D721Med (cell line): ENCODE measurements around the gene CREBL2.
"Not testable (repeated sequence)": the region's sequence is repeated elsewhere in the genome, so short reads cannot be mapped to it uniquely, and the experiment has no call there.

ENCODE experiments used
- DNase-seq: peaks from one replicate; pipeline ENCODE4 v3.0.0; 2011; ENCODE audit warnings: low spot score; ENCODE audit not compliant: insufficient read length
- FAIRE-seq: peaks from 2 replicates; lab custom pipeline; 2011; peaks lifted over from hg19 to GRCh38; lab: Jason Lieb, UNC
- TF ChIP-seq, protein P1 (sequence below): IDR thresholded peaks from 2 replicates; pipeline ENCODE4 v1.5.1; 2012; ENCODE audit warnings: mild to moderate bottlenecking, control low read depth; ENCODE audit not compliant: insufficient read depth; ENCODE audit errors: missing control alignments

Gene CREBL2

DNA sequence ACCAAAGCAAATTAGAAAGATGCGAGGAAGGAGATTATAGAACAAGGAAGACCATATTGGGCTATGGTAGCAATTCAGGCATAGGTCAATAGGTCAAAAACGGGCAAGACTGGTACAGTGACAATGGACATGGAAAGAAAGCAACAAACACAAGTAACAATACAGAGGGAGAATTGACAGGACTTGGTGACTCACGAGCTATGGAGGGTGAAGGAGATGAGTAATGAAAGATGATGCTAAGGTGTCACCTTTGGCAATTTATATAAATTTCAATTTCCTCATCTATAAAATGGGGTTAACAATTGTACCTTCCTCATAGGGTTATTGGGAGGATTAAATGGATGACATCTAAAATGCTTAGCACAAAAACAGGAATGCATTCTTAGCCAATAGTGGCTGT lies 33.9 kb upstream of the CREBL2 start:
- no peak for DNase-seq
- FAIRE-seq = no peak
- TF ChIP-seq, protein P1, sequence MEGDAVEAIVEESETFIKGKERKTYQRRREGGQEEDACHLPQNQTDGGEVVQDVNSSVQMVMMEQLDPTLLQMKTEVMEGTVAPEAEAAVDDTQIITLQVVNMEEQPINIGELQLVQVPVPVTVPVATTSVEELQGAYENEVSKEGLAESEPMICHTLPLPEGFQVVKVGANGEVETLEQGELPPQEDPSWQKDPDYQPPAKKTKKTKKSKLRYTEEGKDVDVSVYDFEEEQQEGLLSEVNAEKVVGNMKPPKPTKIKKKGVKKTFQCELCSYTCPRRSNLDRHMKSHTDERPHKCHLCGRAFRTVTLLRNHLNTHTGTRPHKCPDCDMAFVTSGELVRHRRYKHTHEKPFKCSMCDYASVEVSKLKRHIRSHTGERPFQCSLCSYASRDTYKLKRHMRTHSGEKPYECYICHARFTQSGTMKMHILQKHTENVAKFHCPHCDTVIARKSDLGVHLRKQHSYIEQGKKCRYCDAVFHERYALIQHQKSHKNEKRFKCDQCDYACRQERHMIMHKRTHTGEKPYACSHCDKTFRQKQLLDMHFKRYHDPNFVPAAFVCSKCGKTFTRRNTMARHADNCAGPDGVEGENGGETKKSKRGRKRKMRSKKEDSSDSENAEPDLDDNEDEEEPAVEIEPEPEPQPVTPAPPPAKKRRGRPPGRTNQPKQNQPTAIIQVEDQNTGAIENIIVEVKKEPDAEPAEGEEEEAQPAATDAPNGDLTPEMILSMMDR = no peak

DNA sequence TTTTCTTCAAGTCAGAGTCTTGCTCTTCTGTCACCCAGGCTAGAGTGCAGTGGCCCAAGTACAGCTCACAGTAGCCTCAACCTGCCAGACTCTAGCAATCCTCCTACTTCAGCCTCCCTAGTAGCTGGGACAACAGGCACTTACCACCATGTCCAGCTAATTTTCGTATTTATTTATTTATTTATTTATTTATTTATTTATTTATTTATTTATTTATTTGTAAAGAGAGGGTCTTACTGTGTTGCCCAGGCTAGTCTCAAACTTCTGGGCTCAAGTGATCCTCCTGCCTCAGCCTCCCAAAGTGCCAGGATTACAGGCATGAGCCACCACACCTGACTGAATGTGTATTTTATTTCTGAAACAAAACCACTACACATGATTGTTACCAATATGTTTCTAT lies 31.0 kb upstream of the CREBL2 start:
- DNase-seq, FAIRE-seq: not testable (repeated sequence)

DNA sequence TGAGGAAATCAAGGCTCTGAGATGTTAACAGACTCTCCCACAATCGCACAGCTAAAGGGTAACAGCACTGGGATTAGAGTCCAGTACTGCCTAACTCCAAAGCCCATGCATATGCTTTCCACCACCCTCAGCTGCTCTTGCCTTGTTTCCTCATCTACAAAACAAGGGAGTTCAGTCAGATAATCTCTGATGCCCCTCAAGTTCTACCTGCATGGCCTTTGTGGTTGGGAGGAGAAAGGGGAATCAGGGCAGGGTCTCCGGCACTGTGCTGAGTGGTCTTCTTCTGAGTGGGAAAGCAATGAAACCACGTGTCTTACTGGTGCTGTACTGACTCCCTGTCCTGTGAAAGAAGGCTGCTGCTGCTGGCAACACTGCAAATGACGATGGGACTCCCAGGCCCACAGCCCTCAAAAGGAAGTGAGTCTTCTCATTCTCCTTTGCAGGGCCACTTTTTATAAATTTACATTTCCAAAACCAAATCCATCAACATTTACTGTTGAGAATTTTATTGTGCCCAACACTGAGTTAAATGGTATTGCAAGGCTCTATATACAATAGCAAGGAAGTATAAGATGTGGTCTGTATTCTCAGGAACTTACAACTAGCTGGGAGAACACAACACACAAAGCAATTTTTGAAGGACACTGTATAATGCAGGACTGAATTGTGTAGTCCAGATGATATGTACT lies 29.3 kb upstream of the CREBL2 start:
- no peak for DNase-seq
- no peak for FAIRE-seq

DNA sequence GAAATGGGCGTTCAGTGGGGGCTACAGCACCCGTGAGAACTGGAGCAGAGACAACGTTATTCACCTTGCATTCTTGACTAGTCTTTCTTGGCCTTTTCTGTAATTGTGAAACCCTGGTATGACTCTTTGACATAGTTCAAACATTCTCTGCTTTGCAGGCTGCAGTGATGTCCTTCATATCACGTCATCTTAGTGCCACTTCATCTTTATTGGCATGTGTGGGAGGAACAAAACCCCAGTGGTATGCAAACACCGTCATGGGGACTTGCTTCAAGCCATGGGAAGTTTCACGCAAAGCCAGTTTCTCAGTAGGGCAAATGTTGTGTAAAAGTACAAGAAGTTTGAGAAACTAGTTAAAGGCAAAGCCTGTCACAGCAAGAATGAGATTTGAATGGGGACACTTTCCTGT lies 28.8 kb upstream of the CREBL2 start:
- no peak for FAIRE-seq
- TF ChIP-seq, protein P1 = no peak
- no peak for DNase-seq

More for the DNA sequence above, 29.3 kb upstream of the CREBL2 start:
- TF ChIP-seq, protein P1 = no peak

GRCh38 chr12:12583510-12584178 lies 28.0 kb upstream of the CREBL2 start:
- FAIRE-seq = no peak
- DNase-seq = no peak
- TF ChIP-seq, protein P1 = no peak

DNA sequence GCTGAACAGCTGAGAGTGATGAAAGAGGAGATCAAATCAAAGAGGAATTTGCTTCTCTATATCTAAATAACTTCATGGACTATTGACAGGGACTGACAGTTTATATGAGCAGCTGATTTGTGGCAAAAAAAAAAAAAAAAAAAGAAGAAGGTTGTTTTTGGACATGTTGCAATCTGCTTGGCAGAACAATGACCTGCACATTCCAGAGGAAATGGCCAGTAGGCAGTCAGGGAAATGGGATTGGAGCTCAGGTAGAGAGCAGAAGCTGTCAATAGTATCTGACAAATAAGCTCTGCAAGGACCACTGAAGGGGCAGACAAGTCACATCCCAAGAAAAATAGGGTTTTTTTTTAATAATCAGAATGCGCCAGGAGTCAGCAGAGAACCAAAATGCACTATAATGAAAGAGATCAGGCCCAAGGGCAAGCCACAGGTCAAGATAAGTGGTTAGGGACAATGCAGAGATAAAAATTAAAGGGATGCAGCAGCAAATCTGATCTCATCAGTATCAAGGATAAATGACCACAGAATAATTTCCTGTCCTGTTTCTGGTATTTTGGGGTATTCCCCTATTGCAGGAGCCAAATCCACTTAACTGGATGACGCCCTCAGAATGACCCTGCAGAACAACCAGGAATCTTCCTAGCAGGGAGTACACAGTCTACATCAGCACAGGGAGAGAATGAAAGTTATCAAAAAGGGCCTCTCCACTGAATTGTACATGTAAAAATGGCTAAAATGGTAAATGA lies 26.4 kb upstream of the CREBL2 start:
- no peak for DNase-seq
- TF ChIP-seq, protein P1 = no peak

GRCh38 chr12:12586879-12587675 lies 24.6 kb upstream of the CREBL2 start:
- no peak for FAIRE-seq
- TF ChIP-seq, protein P1 = no peak
- no peak for DNase-seq

More for the DNA sequence above, 26.4 kb upstream of the CREBL2 start:
- FAIRE-seq = no peak
